ENCODE data around the gene HDHD5. TPM values are rescaled to one million over a fixed set of nuclear protein-coding genes. Genes with fewer than 3 reads are reported as not detected.
A peak's percentile ranks its signal among the peaks of the same experiment; 100 is the strongest.

Gene HDHD5
- total and polyA plus RNA-seq, 2 of the 13 experiments (the other 11 are each of a cell fraction or from before 2014, with no cell fraction given), result not detected

- POLR2A ChIA-PET, result no interaction called here
- Histone ChIP-seq H4K20me1 (ENCODE audit: insufficient read depth, low read length) (no peaks in the 10 kb centered on the region), H3K27ac (ENCODE audit: extremely low read length, insufficient read depth, low read length) (no peak overlapping the region), H3K9me3 (ENCODE audit: low read length) (no peaks in the 10 kb centered on the region), H3K36me3 (replicated peaks in 1 of 2; ENCODE audit: control insufficient read depth in 1 of 2, insufficient read depth in 2 of 2, low read length in 2 of 2) (peaks cover 6 to 22% of the 10 kb centered on the region in 2 experiments; a peak in 3 of 5 replicates), H3K4me3 (replicated peaks in 1 of 3; ENCODE audit: insufficient read depth in 1 of 3, low read depth in 2 of 3, low read length in 3 of 3) (no peak overlapping the region), H3K79me2 (ENCODE audit: insufficient read depth, low read length) (no peaks in the 10 kb centered on the region), H3K4me1 (ENCODE audit: insufficient read depth, low read length) (no peaks in the 10 kb centered on the region), H2AFZ (ENCODE audit: low read length) (no peak overlapping the region), H3K9ac (ENCODE audit: insufficient read depth, low read depth, low read length) (no peak overlapping the region), H3K4me2 (ENCODE audit: low read depth, low read length) (no peak overlapping the region), H3K27me3 (ENCODE audit: control insufficient read depth in 1 of 2, insufficient read depth in 2 of 2, low read length in 2 of 2) (no peaks in the 10 kb centered on the region)
- in situ Hi-C loops (cut with HindIII; ENCODE audit: extremely low pct_ligation_motif_present, low pct_unique_long_range_greater_than_20kb) (no loop called here), intact Hi-C loops (cut with micrococcal nuclease; ENCODE audit: unreplicated experiment) (no loop called here)
- WGBS (ENCODE audit: low lambda C conversion rate), result 97% methylated on average over 6 of the region's 6 CpGs
- TF ChIP-seq HMGA1 (CRISPR knock-in tag; conservative IDR thresholded peaks at IDR 0.05) (no peak), ZNF253 (CRISPR knock-in tag; IDR thresholded peaks at IDR 0.05; ENCODE audit: borderline replicate concordance) (no peak), MLXIP (CRISPR knock-in tag; IDR thresholded peaks at IDR 0.05; ENCODE audit: borderline replicate concordance) (no peak), NAIF1 (CRISPR knock-in tag; IDR thresholded peaks at IDR 0.05; ENCODE audit: borderline replicate concordance) (no peak), ZNF12 (CRISPR knock-in tag; IDR thresholded peaks at IDR 0.05) (no peak)
- BruUV-seq (replicated peaks), result no TSS peak
- no peak for ATAC-seq
- CTCF ChIA-PET (ENCODE audit: low intra/inter-chr PET ratio, low total read pairs), result no interaction called here
- DNase-seq (ENCODE audit: low spot score), result no peak
- no peak for FAIRE-seq
Observed at GRCh38 chr22:17097062-17097461, 62.0 kb downstream of the HDHD5 start.

- DNase-seq (ENCODE audit: low spot score) (no peak), ATAC-seq (no peak), FAIRE-seq (no peak)
- ChIA-PET POLR2A (no interaction called here), CTCF (ENCODE audit: low intra/inter-chr PET ratio, low total read pairs) (interaction anchor here (1.6 kb wide), 1 partner anchor 21 kb away, joined by 10 read pairs; no protein-coding TSS in a partner anchor)
- Histone ChIP-seq H2AFZ (ENCODE audit: low read length) (no peak overlapping the region), H4K20me1 (ENCODE audit: insufficient read depth, low read length) (no peaks in the 10 kb centered on the region), H3K4me2 (ENCODE audit: low read depth, low read length) (no peak overlapping the region), H3K4me1 (ENCODE audit: insufficient read depth, low read length) (no peaks in the 10 kb centered on the region), H3K9me3 (ENCODE audit: low read length) (no peaks in the 10 kb centered on the region), H3K79me2 (ENCODE audit: insufficient read depth, low read length) (no peaks in the 10 kb centered on the region), H3K27ac (ENCODE audit: extremely low read length, insufficient read depth, low read length) (no peak overlapping the region), H3K4me3 (replicated peaks in 1 of 3; ENCODE audit: insufficient read depth in 1 of 3, low read depth in 2 of 3, low read length in 3 of 3) (no peak overlapping the region), H3K9ac (ENCODE audit: insufficient read depth, low read depth, low read length) (no peak overlapping the region), H3K27me3 (ENCODE audit: control insufficient read depth in 1 of 2, insufficient read depth in 2 of 2, low read length in 2 of 2) (no peaks in the 10 kb centered on the region), H3K36me3 (replicated peaks in 1 of 2; ENCODE audit: control insufficient read depth in 1 of 2, insufficient read depth in 2 of 2, low read length in 2 of 2) (peaks cover 6 to 16% of the 10 kb centered on the region in 2 experiments; a peak in 2 of 5 replicates)
- WGBS (ENCODE audit: low lambda C conversion rate), result 89% methylated on average over 7 of the region's 7 CpGs
- no TSS peak for BruUV-seq (replicated peaks)
- intact Hi-C loops (cut with micrococcal nuclease; ENCODE audit: unreplicated experiment), result no loop called here
- in situ Hi-C loops (cut with HindIII; ENCODE audit: extremely low pct_ligation_motif_present, low pct_unique_long_range_greater_than_20kb), result no loop called here
- no peak for TF ChIP-seq BCLAF1 (IDR thresholded peaks at IDR 0.05)
- TF ChIP-seq ZNF629 (CRISPR knock-in tag; conservative IDR thresholded peaks at IDR 0.05), result peak; percentile 68
- TF ChIP-seq ZNF713 (CRISPR knock-in tag; IDR thresholded peaks at IDR 0.05), result no peak
- TF ChIP-seq ZBTB7A (CRISPR knock-in tag; IDR thresholded peaks at IDR 0.05), result no peak
Observed at GRCh38 chr22:17096071-17096470, 63.0 kb downstream of the HDHD5 start.

Measured in HepG2 (cell line).